ENCODE measurements around the gene FGGY.
"Not testable (repeated sequence)": the region's sequence is repeated elsewhere in the genome, so short reads cannot be mapped to it uniquely, and the experiment has no call there.

The FGGY gene

DNA sequence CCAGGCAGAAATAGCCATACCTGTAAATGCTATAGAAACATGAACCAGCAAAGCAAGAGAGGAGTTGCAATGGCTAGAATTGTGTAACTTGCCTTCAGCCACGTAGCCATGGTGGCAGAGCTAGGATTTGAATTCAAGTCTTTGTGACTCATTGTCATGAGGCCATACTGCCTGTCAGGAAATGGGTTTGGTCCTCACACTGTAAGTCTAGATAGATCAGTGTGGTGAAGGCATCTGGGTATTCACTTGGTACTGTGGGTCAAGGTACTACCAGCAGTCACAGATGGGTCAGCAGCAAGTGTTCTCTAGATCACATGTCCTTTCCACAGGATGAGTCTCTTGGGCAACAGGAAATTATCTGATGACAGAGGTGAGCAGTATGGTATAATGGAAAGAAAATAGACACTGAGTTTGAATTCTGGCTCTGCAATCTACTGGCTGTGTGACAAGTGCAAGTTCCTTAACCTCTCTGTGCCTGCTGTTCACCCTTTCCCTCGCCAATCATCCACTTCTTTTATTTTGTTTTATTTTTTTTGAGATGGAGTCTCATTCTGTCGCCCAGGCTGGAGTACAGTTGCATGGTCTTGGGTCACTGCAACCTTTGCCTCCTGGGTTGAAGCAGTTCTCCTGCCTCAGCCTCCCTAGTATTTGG, 36.9 kb downstream of the FGGY start:
- no peaks in the 10 kb centered on the region for H3K27me3 ChIP-seq (ENCODE audit: control insufficient read depth in 1 of 2, insufficient read depth in 2 of 2, low read length in 2 of 2)
- no peaks in the 10 kb centered on the region for H3K4me1 ChIP-seq (ENCODE audit: insufficient read depth, low read length)
- H3K36me3 ChIP-seq (ENCODE audit: insufficient read depth, low read length), result no peaks in the 10 kb centered on the region
- no peaks in the 10 kb centered on the region for H3K9me3 ChIP-seq (ENCODE audit: low read length)
- no peak overlapping the region for H3K4me3 ChIP-seq (ENCODE audit: low read depth in 1 of 2, low read length in 2 of 2)
- H3K27ac ChIP-seq (ENCODE audit: low read depth, low read length), result no peak overlapping the region
- H3K9ac ChIP-seq (ENCODE audit: low read length), result no peak overlapping the region

- Histone ChIP-seq H3K27ac (ENCODE audit: low read depth, low read length) (no peak overlapping the region), H3K9ac (ENCODE audit: low read length) (no peak overlapping the region), H3K4me3 (ENCODE audit: low read depth in 1 of 2, low read length in 2 of 2) (no peak overlapping the region), H3K9me3 (ENCODE audit: low read length) (no peaks in the 10 kb centered on the region), H3K27me3 (ENCODE audit: control insufficient read depth in 1 of 2, insufficient read depth in 2 of 2, low read length in 2 of 2) (no peaks in the 10 kb centered on the region), H3K4me1 (ENCODE audit: insufficient read depth, low read length) (no peaks in the 10 kb centered on the region), H3K36me3 (ENCODE audit: insufficient read depth, low read length) (no peaks in the 10 kb centered on the region)
Measured at GRCh38 chr1:59340411-59341307, 43.8 kb downstream of the FGGY start.

DNA sequence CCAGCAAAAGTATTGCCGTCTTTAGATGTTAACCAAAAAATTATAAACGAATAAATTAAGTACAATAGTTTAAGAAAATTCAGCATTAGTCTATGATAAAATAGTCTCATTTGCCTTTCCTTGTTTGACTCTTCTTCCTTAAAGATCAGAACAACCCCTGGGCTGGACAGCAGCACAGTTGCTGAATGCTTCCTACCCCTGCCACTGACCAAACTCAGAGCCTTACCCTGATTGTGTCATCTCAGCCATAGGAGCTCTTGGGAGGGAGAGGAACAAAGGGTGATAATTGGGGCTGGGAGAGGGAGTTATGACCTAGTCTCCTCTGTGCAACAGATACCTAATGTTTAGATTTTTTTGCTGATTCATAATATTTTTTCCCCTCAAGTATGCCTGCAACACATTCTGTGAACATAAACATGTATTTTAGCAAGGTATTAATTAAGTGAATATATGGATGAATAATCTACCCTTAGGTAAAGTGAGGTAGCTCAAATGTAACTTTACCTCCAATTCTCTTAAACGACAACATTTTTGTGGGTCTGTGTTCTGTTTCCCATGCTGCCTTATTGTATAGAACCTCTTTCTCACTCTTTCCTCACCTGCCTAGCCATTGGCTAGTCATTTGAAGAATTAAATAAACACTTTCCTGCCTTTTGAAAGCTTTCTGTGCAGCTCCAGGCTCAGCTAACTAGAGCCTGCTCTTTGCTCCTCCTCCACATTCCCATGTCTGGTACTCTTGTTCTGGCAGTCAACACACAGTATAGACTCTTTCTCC, 46.1 kb downstream of the FGGY start:
- Histone ChIP-seq H3K27me3 (ENCODE audit: control insufficient read depth in 1 of 2, insufficient read depth in 2 of 2, low read length in 2 of 2) (no peaks in the 10 kb centered on the region), H3K36me3 (ENCODE audit: insufficient read depth, low read length) (no peaks in the 10 kb centered on the region), H3K4me1 (ENCODE audit: insufficient read depth, low read length) (no peaks in the 10 kb centered on the region), H3K9ac (ENCODE audit: low read length) (no peak overlapping the region), H3K4me3 (ENCODE audit: low read depth in 1 of 2, low read length in 2 of 2) (no peak overlapping the region), H3K27ac (ENCODE audit: low read depth, low read length) (no peak overlapping the region), H3K9me3 (ENCODE audit: low read length) (no peaks in the 10 kb centered on the region)

DNA sequence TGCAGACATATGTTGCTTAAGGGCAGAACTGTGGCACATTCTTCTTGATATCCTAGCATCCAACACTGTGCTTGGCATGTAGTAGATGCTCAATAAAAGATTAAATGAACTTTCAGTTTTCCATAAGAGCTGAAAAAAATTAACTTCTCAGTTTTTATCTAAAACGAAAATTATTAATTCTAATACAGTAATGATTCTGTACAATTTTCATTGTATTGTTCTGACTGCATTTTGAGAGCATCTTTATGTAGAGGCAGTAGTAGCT, 46.6 kb downstream of the FGGY start:
- H3K27ac ChIP-seq (ENCODE audit: low read depth, low read length), result no peak overlapping the region
- no peaks in the 10 kb centered on the region for H3K36me3 ChIP-seq (ENCODE audit: insufficient read depth, low read length)
- H3K27me3 ChIP-seq (ENCODE audit: control insufficient read depth in 1 of 2, insufficient read depth in 2 of 2, low read length in 2 of 2), result no peaks in the 10 kb centered on the region
- no peaks in the 10 kb centered on the region for H3K9me3 ChIP-seq (ENCODE audit: low read length)
- H3K9ac ChIP-seq (ENCODE audit: low read length), result no peak overlapping the region
- no peak overlapping the region for H3K4me3 ChIP-seq (ENCODE audit: low read depth in 1 of 2, low read length in 2 of 2)
- no peaks in the 10 kb centered on the region for H3K4me1 ChIP-seq (ENCODE audit: insufficient read depth, low read length)

GRCh38 chr1:59345221-59345620, 48.3 kb downstream of the FGGY start:
- H3K36me3 ChIP-seq (ENCODE audit: insufficient read depth, low read length), result no peaks in the 10 kb centered on the region
- H3K9ac ChIP-seq (ENCODE audit: low read length), result no peak overlapping the region
- H3K27me3 ChIP-seq (ENCODE audit: control insufficient read depth in 1 of 2, insufficient read depth in 2 of 2, low read length in 2 of 2), result no peaks in the 10 kb centered on the region
- H3K4me3 ChIP-seq (ENCODE audit: low read depth in 1 of 2, low read length in 2 of 2), result no peak overlapping the region
- H3K27ac ChIP-seq (ENCODE audit: low read depth, low read length), result no peak overlapping the region
- H3K4me1 ChIP-seq (ENCODE audit: insufficient read depth, low read length), result no peaks in the 10 kb centered on the region
- no peaks in the 10 kb centered on the region for H3K9me3 ChIP-seq (ENCODE audit: low read length)

DNA sequence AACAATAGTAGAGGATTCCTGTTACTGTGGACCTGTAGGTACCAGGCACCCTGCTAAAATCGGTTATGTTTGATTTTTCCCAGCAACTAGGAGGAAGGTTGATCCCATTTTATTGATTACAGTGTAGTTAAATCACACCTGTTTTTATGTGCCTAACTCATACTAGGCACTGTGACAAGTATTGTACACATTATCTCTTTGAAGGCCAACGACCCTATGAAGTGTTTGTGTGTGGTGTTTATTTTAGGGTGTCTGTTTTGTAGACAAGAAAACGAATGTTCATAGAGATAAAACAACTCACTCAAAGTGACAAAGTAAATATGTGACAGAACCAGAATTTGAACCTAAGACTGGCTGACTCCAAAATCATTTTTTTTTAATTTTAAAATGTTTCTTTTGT, 49.5 kb downstream of the FGGY start:
- Histone ChIP-seq H3K4me1 (ENCODE audit: insufficient read depth, low read length) (no peaks in the 10 kb centered on the region), H3K27me3 (ENCODE audit: control insufficient read depth in 1 of 2, insufficient read depth in 2 of 2, low read length in 2 of 2) (no peaks in the 10 kb centered on the region), H3K36me3 (ENCODE audit: insufficient read depth, low read length) (no peaks in the 10 kb centered on the region), H3K9me3 (ENCODE audit: low read length) (no peaks in the 10 kb centered on the region), H3K4me3 (ENCODE audit: low read depth in 1 of 2, low read length in 2 of 2) (no peak overlapping the region), H3K27ac (ENCODE audit: low read depth, low read length) (no peak overlapping the region), H3K9ac (ENCODE audit: low read length) (no peak overlapping the region)

DNA sequence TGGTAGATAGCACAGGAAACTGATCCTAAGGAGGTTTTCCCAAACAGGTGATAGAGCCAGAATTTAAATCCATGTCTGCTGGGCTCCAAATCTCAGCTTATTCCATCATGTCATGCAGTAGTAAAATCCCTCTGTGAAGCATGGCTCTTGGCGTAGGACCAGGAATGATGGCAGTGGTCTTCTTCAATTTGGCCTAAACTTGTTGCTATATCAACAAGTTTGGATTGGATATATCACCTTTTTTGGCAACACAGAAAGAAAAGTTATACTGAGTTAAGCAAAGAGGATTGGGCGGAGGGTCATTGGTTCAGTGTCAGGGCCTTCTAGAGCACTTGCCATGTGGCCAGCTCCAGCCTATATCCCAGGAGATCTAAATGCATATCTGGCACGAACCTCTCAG, 52.2 kb downstream of the FGGY start:
- Histone ChIP-seq H3K36me3 (ENCODE audit: insufficient read depth, low read length) (no peaks in the 10 kb centered on the region), H3K4me1 (ENCODE audit: insufficient read depth, low read length) (peaks cover 11% of the 10 kb centered on the region), H3K9me3 (ENCODE audit: low read length) (no peaks in the 10 kb centered on the region)

DNA sequence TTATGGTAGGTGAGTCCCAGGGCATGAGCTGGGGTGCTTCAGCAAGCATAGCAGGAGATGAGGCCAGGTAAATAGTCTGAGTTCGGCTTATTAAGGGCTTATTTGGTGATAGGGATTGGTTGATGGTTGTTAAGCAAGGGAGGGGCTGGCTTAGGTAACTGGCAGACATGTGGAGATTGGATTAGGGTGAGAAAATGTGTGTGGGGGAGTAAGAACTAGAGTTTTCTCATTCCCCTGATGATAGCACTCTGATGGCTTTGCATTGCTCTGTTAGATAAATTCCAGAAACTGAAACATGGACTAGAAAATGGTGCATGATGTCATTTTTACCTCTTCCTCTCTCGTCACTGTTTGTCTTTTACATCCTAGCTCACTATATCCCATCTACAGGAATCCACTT, 53.6 kb downstream of the FGGY start:
- H3K4me3 ChIP-seq (ENCODE audit: low read depth in 1 of 2, low read length in 2 of 2), result no peak overlapping the region
- H3K27ac ChIP-seq (ENCODE audit: low read depth, low read length), result no peak overlapping the region
- no peaks in the 10 kb centered on the region for H3K9me3 ChIP-seq (ENCODE audit: low read length)
- no peaks in the 10 kb centered on the region for H3K27me3 ChIP-seq (ENCODE audit: control insufficient read depth in 1 of 2, insufficient read depth in 2 of 2, low read length in 2 of 2)
- H3K4me1 ChIP-seq (ENCODE audit: insufficient read depth, low read length), result peaks cover 25% of the 10 kb centered on the region
- H3K36me3 ChIP-seq (ENCODE audit: insufficient read depth, low read length), result no peaks in the 10 kb centered on the region
- H3K9ac ChIP-seq (ENCODE audit: low read length), result no peak overlapping the region

More for the DNA sequence above, 52.2 kb downstream of the FGGY start:
- no peak overlapping the region for H3K9ac ChIP-seq (ENCODE audit: low read length)
- H3K4me3 ChIP-seq (ENCODE audit: low read depth in 1 of 2, low read length in 2 of 2), result no peak overlapping the region
- H3K27ac ChIP-seq (ENCODE audit: low read depth, low read length), result no peak overlapping the region
- H3K27me3 ChIP-seq (ENCODE audit: control insufficient read depth in 1 of 2, insufficient read depth in 2 of 2, low read length in 2 of 2), result no peaks in the 10 kb centered on the region

DNA sequence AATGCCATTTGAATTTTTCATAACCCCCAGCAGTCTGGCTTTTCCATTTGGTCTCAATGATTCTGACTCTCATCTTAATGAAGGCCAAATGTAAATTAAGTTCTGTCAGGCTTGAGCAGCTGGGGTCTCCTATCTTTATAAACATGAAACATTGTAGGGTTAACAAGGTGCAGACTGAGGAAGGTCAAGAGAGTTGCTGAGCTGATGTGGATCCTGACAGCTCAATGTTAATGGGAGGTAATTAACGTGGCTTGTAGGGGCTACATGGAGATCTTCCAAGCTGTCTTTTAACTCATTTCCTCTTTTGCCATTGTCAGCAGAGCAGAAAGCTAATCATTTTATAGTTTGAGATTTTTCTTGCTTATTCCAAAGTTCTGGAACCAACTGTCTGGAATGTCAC, 55.2 kb downstream of the FGGY start:
- Histone ChIP-seq H3K9ac (ENCODE audit: low read length) (no peak overlapping the region), H3K4me3 (ENCODE audit: low read depth in 1 of 2, low read length in 2 of 2) (no peak overlapping the region), H3K9me3 (ENCODE audit: low read length) (no peaks in the 10 kb centered on the region), H3K27ac (ENCODE audit: low read depth, low read length) (no peak overlapping the region), H3K36me3 (ENCODE audit: insufficient read depth, low read length) (no peaks in the 10 kb centered on the region), H3K27me3 (ENCODE audit: control insufficient read depth in 1 of 2, insufficient read depth in 2 of 2, low read length in 2 of 2) (no peaks in the 10 kb centered on the region), H3K4me1 (ENCODE audit: insufficient read depth, low read length) (peaks cover 38% of the 10 kb centered on the region)

DNA sequence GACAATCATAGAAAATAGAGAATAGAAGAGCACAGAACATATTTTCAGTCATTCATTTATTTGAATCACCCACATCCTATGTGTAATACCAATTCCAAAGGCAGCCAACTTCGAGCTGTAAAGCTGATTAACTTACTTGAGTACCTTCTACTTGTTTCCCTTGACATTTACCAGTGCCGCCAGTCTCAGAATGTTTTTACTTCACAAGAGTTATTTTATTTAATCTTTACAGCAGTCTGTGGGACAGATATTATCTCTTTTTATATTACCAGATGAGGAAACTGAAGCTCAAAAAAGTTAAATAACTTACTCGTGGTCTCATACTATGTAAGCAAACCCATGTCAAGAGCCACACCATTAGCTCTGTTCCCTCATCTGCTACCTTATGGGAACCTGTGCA, 56.6 kb downstream of the FGGY start:
- H3K9me3 ChIP-seq (ENCODE audit: low read length), result no peaks in the 10 kb centered on the region
- no peak overlapping the region for H3K4me3 ChIP-seq (ENCODE audit: low read depth in 1 of 2, low read length in 2 of 2)
- peaks cover 46% of the 10 kb centered on the region for H3K4me1 ChIP-seq (ENCODE audit: insufficient read depth, low read length)
- H3K27me3 ChIP-seq (ENCODE audit: control insufficient read depth in 1 of 2, insufficient read depth in 2 of 2, low read length in 2 of 2), result no peaks in the 10 kb centered on the region
- H3K27ac ChIP-seq (ENCODE audit: low read depth, low read length), result no peak overlapping the region
- no peak overlapping the region for H3K9ac ChIP-seq (ENCODE audit: low read length)
- no peaks in the 10 kb centered on the region for H3K36me3 ChIP-seq (ENCODE audit: insufficient read depth, low read length)

DNA sequence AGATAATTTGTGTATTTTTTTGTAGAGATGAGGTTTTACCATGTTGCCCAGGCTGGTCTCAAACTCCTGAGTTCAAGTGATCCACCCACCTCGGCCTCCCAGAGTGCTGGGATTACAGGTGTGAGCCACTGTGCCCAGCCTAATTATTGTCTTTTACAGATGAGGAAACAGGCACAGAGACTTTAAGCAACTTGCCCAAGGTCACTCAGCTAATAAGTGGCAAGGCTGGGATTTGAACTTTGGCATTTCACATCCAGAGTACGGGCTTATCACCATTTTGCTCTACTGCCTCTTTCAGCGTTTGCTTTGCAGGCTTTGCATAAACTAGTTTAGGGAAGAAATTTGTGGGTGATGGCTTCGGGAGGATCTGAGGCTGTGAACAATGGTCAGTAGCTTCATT, 57.3 kb downstream of the FGGY start:
- not testable (repeated sequence) for H3K9me3 ChIP-seq (ENCODE audit: low read length); H3K36me3 ChIP-seq (ENCODE audit: insufficient read depth, low read length); H3K9ac ChIP-seq (ENCODE audit: low read length); H3K27me3 ChIP-seq (ENCODE audit: control insufficient read depth in 1 of 2, insufficient read depth in 2 of 2, low read length in 2 of 2); H3K27ac ChIP-seq (ENCODE audit: low read depth, low read length); H3K4me3 ChIP-seq (ENCODE audit: low read depth in 1 of 2, low read length in 2 of 2)
- peaks cover 46% of the 10 kb centered on the region for H3K4me1 ChIP-seq (ENCODE audit: insufficient read depth, low read length)

Data from muscle layer of colon (tissue), 2 donors.